ENCODE measurements around the gene COPG1. TPM values are rescaled to one million over a fixed set of nuclear protein-coding genes. Genes with fewer than 3 reads are reported as not detected.

The COPG1 gene
- total and polyA plus RNA-seq, 10 of the 15 experiments (the other 5 are each of a cell fraction or from before 2014, with no cell fraction given) = 54.8 to 143 (median 91.2) TPM

DNA sequence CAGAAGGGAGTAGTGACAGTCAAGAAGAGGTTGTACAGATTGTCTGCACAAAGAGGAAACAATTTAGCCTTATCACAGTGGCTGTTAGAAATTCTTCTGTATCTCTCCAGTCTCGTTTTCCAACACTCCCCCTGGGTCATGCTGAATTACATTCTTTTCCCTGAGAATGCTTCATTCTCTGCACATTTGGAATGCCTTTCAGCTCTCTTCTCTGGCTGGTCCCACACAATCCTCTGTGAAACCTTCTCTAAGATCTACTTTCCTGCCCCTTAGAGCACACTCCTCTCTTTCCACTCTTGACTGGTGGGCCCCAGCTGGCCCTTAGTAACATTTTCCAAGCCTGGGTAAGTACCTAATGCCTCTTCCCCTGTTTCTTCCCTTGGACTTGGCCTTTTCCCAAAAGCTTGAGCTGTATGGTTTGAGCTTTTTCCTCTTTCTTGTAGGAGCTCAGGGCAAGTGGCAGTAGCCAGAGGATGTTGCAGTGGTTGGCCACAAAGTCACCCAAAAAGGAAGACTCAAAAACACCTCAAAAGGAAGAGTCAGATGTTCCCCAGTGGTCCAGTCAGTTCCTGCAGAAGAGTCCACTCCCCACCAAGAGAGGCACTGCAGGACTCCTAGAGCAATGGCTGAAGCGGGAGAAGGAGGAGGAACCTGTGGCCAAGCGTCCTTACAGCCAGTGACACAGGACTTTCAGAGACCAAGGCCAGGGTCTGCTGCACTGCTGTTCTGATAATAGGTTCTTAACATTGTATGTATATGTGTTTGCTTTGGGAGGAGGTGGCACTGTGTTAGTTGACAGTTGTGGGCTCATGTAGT lies 54.9 kb downstream of the COPG1 start (continued):
- TF ChIP-seq, protein P1, sequence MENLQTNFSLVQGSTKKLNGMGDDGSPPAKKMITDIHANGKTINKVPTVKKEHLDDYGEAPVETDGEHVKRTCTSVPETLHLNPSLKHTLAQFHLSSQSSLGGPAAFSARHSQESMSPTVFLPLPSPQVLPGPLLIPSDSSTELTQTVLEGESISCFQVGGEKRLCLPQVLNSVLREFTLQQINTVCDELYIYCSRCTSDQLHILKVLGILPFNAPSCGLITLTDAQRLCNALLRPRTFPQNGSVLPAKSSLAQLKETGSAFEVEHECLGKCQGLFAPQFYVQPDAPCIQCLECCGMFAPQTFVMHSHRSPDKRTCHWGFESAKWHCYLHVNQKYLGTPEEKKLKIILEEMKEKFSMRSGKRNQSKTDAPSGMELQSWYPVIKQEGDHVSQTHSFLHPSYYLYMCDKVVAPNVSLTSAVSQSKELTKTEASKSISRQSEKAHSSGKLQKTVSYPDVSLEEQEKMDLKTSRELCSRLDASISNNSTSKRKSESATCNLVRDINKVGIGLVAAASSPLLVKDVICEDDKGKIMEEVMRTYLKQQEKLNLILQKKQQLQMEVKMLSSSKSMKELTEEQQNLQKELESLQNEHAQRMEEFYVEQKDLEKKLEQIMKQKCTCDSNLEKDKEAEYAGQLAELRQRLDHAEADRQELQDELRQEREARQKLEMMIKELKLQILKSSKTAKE (IDR thresholded peaks at IDR 0.05; ENCODE audit: low read depth, poor library complexity, severe bottlenecking) = no peak
- no peak for TF ChIP-seq EED (IDR thresholded peaks at IDR 0.05; ENCODE audit: low read depth)
- TF ChIP-seq ZNF207 (IDR thresholded peaks at IDR 0.05; ENCODE audit: borderline replicate concordance) = no peak
- no peak for TF ChIP-seq TCF7 (IDR thresholded peaks at IDR 0.05; ENCODE audit: borderline replicate concordance)

DNA sequence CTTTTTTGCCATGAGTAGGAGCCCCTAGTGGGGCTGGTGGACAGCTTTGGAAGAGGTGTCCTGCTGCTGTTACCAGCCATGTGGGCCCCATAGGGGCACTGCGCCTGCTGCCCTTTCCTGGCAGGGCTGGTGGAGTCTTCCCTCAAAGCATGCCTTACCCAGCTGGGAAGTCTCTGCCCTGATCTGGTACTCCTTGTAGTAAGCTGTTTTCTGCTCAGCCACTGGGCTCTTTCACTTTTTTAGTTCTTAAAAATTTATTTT lies 55.5 kb downstream of the COPG1 start:
- SMC1A ChIA-PET (ENCODE audit: uncharacterized antibody, unreplicated experiment) = interaction anchor here (0.9 to 1.9 kb wide), 4 partner anchors 10 to 31 kb away, joined by 3 to 8 read pairs (median 4); a partner anchor contains a TSS
- no peaks in the 10 kb centered on the region for H3K27me3 ChIP-seq (replicated peaks in 1 of 2; ENCODE audit: control insufficient read depth in 2 of 2, insufficient read depth in 2 of 2, low read length in 1 of 2)
- CTCF ChIA-PET = interaction anchor here (1.2 to 1.9 kb wide), 3 partner anchors 12 to 25 kb away, joined by 3 to 8 read pairs (median 3); a partner anchor contains a TSS
- POLR2A ChIA-PET = interaction anchor here (0.5 to 2.3 kb wide), 2 partner anchors 11 to 29 kb away, joined by 3 to 14 read pairs; a partner anchor contains a TSS
- in situ Hi-C loops (cut with MboI) = no loop called here
- RAD21 ChIA-PET (ENCODE audit: unreplicated experiment) = no interaction called here
- H3K4me2 ChIP-seq (ENCODE audit: control insufficient read depth, insufficient read depth) = no peak overlapping the region
- H3K4me1 ChIP-seq (ENCODE audit: control insufficient read depth, insufficient read depth, low read length) = peaks cover 9% of the 10 kb centered on the region
- FAIRE-seq (no peak), ATAC-seq (no peak; the same call in 2 of the 3 replicates), DNase-seq (ENCODE audit: low read depth, low spot score) (no peak)
- no peak overlapping the region for H3K9ac ChIP-seq (ENCODE audit: control insufficient read depth, insufficient read depth, low read length)
- WGBS (ENCODE audit: insufficient coverage, insufficient replicate concordance, low lambda C conversion rate, missing lambda C conversion rate) = 100% methylated on average over 1 of the region's 1 CpG
- H3K36me3 ChIP-seq (ENCODE audit: control insufficient read depth in 2 of 2, insufficient read depth in 2 of 2, low read length in 1 of 2) = peaks cover 6% of the 10 kb centered on the region in 2 experiments; a peak in 3 of 4 replicates
- no peak overlapping the region for H3K4me3 ChIP-seq
- H2AFZ ChIP-seq (ENCODE audit: control insufficient read depth, low read depth, low read length) = no peak overlapping the region
- no TSS peak for BruUV-seq (replicated peaks)
- no peak overlapping the region for H3K27ac ChIP-seq (ENCODE audit: control insufficient read depth, insufficient read depth)
- H3K9me3 ChIP-seq (replicated peaks; ENCODE audit: control insufficient read depth, insufficient read depth, low read length) = no peaks in the 10 kb centered on the region
- no peak for TF ChIP-seq ZSCAN29 (IDR thresholded peaks at IDR 0.05)
- no peak for TF ChIP-seq POLR2AphosphoS5 (IDR thresholded peaks at IDR 0.05; ENCODE audit: low read length)
- no peak for TF ChIP-seq ASH2L (IDR thresholded peaks at IDR 0.05; ENCODE audit: borderline replicate concordance, low read depth)
- TF ChIP-seq CEBPB (IDR thresholded peaks at IDR 0.05; ENCODE audit: borderline replicate concordance in 1 of 2, low read depth in 2 of 2, low read length in 2 of 2) = no peak
- TF ChIP-seq CBX5 (IDR thresholded peaks at IDR 0.05; ENCODE audit: low read depth) = no peak
- TF ChIP-seq RUNX3 (IDR thresholded peaks at IDR 0.05; ENCODE audit: low read length) = no peak
- intact Hi-C loops (cut with micrococcal nuclease; ENCODE audit: unreplicated experiment) = no loop called here
- H3K79me2 ChIP-seq (ENCODE audit: control insufficient read depth, insufficient read depth, low read length) = no peaks in the 10 kb centered on the region
- H4K20me1 ChIP-seq (ENCODE audit: control insufficient read depth, insufficient read depth) = no peaks in the 10 kb centered on the region
